ELF-1 (cell line): Measurements from ENCODE around the gene OLIG3.

ENCODE experiments used
- DNase-seq: peaks from one replicate; pipeline ENCODE4 v3.0.0-alpha.2; 2016; ENCODE audit warnings: low read depth, low spot score

The OLIG3 gene

GRCh38 chr6:137494281-137494987 is at the start of gene OLIG3:
Gene OLIG3, minus strand, starts transcription at chr6:137494394. Its CDS starts 224 bp downstream, at chr6:137494170.
- peak; percentile 97 for DNase-seq

DNA sequence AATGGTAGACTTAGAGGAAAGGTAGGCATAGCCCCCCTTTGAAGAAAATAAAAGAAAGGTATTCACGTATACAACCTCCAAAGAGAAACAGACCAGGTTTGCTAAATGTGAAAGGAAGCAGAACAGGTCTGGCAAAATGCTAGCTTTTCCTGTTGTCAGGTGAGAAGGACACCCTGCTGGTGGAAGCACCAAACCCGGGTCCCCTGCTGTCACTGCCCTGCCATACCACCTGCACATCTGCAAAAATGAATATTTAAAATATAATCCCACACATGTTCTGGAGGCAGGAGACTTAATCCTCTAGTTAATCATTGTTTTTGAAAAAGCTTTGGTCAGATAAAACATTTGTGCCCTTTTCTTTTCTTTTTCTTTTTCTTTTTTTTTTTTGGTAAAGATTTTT is 48.9 kb upstream of the OLIG3 start:
- no peak for DNase-seq

DNA sequence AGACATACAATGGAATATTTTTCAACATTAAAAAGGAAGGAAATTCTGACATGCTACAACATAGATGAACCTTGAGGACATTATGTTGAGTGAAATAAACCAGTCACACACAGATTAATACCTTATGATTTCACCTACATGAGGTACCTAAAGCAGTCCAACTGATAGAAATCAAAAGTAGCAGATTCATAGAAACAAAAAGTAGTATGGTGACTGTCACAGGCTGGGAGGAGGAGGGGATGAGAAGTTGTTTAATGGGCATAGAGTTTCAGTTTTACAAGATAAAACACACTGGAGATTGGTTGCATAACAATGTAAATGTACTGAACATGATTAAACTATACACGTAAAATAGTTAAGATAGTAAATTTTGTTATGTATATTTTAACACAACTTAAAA is 48.5 kb upstream of the OLIG3 start:
- no peak for DNase-seq

DNA sequence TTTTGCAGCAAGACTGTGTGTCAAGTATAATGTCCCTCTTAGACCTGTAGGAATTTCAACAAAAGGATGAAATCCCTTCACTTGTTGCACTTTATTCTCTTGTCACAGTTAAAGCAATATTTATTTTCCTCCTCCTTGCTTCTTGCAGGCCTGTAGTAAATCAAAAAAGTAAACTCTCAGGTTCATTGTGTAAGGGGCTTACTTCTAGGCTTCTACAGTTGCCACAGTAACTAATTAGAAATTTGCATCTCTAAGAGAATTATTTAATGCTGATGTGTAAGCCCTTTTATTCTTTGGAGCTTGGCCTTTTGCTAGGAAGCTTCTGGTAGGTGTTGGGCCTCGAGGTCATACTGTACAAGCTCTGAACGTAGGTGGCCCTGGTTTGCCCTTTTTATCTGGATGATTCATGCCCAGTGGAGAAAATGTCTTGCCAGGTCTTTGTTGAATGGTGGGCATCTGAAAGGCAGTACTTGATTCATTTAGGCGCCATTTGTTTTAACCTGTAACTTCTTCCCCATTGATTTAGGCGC is 47.4 kb upstream of the OLIG3 start:
- no peak for DNase-seq

DNA sequence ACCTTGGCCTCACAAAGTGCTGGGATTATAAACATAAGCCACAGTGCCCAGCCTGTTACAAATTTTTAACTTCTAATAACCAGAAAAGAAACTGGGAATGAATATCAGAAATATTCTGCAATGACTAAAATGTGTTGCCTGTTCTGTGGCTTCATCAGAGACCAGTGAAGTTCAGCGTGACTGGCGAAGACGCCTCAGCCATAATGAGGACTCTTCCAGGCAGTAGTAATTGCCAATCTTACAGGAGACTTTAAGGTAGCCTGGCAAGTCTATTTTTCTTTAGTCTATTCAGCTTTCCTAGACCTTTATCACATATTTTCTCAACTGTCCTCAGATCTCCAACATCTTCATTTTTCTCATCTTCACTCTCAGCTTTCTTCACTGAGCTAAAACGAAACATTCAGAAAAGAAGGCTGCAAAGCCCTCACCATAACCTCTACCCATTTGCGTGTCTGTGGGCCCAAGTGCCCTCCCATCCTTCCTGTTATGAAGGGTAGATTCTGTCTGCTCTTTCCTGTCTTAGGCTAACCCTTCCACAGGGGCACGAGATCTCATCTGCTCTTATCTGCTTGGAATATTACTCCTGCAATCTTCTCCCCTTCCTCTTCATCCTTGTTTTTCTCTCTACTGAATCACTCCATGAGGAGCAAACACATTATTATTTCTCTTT is 42.0 kb upstream of the OLIG3 start:
- DNase-seq, result no peak

GRCh38 chr6:137531376-137532092 is 37.3 kb upstream of the OLIG3 start:
- DNase-seq, result no peak

GRCh38 chr6:137530404-137530803 is 36.2 kb upstream of the OLIG3 start:
- no peak for DNase-seq

GRCh38 chr6:137522831-137523230 is 28.6 kb upstream of the OLIG3 start:
- no peak for DNase-seq

DNA sequence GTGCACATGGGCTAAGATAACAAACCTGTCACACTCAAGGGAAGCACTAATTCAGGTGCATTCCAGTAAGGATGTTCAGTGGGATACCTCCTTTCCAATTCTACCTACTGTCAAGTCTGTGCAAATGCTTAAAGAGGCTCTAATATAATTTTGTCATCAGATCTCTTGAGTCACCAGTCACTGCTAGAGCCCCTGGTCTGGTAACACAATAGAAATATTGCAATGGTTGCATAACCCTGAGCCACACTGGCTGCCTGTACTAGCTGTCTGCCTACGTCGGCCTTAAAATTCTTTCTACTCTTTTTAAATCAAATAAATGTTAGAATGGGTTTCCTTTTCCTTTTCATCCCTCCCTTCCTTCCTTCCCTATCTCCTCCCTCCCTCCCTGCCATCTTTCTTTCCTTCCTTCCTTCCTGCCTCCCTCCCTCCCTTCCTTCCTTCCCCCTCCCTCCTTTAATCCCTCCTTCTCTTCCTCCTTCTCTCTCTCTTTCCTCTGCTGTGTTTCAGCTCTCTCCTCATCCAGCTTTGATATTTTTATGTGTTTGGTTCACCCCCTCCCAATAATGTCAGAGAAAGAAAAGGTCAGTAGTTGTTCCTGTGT is 28.1 kb upstream of the OLIG3 start:
- no peak for DNase-seq

DNA sequence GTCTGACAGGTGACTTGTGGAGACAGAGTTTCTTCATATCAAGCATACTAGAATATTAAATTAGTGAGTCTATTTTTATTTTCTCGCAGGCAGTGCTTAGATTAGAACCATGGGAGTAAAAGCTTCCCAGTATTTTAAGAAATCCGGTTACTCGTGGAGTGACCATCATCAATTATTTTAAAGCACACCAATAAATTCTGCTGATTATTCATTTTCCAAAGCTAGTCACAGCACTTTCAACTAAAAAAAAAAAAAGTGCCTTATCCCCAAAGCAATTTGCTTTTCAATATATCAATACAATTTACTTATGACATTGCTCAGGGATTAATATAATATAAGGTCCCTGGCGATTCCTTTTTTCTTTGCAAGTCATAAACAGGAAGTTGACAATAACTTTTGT is 26.3 kb upstream of the OLIG3 start:
- no peak for DNase-seq

DNA sequence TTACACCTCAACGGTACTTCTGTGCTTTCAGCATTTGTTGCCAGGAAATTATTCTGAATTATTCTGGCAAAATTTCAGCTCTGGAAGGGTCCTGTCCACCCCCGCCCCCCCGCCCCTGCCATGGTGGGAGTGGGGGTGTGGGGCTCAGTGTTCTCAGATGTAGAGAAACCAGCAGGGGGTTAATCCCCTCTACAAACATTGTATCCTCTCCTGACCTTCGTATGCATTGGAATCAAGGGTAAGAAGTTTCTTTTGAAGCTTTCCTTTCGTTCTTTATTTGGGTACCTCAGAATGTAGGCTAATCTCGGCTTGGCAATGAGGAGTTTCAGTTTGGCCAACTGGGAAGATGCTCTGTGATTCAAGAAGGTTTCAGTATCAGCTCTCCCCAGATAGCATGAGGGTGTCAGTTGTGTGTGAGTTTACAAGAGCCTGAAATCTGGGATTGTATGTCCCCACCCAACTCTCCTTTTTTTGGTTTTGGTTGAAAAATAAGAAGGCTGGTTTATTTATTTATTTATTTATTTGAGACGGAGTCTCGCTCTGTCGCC is 25.5 kb upstream of the OLIG3 start:
- no peak for DNase-seq

DNA sequence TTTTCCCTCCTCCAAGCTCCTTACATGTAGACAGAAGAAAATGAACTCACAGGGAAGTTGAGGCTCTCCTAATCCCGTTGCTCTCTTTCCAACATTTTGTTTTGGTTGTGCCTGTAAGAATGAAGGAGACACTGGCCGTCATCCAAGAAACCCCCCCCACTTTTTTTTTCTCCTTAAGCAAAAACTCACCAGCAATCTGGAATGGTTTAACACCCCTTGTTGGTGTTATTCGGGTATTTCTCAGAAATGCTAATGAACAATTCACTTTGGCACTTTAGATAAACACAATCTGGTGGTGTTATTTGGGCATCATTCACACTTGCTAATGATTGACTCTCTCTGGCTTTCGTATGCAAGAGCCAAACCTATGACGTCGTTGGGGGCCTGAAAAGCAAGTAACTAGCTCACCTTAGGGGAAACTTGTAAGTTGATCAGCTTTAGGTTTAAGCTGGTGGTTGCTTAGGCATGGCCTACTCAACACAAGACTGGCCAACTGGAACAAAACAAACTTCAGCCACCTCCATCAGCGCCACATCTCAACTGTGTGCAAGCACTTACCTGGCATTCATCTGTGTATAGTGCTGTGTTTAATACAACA is 24.3 kb upstream of the OLIG3 start:
- peak; percentile 60 for DNase-seq

DNA sequence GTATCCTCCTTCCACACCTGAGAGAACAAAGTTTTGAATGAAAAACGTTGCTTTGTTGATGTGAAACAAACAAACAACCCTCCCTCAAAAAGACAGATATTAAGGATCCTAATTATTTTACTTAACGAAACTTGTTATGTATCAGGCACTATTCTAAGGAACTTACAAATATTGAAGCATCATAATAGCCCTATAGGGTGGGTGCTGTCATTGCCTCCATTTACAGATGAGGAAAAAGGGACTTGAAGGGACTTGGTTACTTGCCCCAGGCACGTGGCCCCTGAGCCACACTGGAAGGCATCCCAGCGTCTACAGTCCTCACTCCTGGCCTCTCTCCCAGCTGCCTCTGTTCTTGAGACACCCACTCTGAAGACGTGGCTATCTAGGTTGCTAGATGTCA is 20.2 kb upstream of the OLIG3 start:
- no peak for DNase-seq

DNA sequence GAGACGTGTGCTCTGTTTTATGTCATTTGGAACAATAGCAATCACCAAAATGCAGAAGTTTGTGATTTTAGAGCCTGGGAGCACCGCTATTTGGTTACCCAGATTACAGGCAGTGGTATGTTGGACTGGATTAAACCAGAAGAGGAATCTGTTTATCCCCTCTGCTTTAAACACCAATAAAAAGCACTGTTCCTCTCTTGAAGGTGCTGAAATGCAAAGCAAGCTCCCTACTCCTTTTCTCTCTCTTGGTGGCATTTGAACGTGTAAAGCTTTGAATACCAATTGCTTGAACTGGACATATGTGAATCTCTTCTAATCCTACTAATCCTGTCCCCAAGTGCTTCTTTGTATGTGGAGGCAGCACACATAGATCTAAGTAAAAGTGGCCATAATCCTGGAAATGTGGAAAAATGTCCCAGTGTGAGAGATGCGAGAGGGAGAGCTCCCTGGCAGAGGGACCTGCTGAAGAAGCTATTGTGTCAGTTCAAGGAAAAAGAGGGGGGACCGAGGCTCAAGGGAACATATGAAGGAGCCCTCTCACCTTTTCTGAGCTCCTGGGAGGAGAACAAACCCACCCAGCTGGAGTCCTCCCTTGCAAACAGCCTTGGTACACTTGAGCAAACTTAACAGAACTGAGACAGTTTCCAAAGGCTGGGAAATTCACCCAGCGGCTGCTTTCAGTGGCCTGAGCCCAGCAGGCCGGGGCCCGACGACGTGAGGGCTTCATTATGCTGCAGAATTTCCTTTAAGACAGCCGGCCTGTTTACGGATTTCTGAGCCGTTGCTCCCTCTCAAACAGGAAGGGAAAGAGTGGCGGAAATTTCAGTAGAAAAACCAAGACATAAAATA is 18.8 kb upstream of the OLIG3 start:
- DNase-seq, result peak; percentile 56

DNA sequence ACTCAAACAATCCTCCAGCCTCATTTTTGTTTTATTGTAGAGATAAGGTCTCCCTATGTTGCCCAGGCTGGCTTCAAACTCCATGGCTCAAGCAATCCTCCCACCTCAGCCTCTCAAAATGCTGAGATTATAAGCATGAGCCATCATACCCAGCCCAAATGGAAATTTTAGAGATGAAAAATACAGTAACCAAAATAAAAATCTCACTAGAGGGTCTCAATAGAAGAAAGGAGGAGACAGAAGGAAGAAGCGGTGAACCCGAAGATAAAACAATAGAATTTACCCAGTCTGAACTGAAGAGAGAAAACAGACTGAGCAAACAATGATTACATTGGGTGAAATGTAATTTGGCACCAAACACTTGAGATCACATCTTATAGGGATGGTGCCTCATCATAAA is 16.7 kb upstream of the OLIG3 start:
- DNase-seq, result no peak

- DNase-seq, result no peak
These were observed 4.4 kb upstream of the OLIG3 start for GRCh38 chr6:137498481-137499190.

GRCh38 chr6:137497721-137498463 is 3.7 kb upstream of the OLIG3 start:
- peak; percentile 62 for DNase-seq

DNA sequence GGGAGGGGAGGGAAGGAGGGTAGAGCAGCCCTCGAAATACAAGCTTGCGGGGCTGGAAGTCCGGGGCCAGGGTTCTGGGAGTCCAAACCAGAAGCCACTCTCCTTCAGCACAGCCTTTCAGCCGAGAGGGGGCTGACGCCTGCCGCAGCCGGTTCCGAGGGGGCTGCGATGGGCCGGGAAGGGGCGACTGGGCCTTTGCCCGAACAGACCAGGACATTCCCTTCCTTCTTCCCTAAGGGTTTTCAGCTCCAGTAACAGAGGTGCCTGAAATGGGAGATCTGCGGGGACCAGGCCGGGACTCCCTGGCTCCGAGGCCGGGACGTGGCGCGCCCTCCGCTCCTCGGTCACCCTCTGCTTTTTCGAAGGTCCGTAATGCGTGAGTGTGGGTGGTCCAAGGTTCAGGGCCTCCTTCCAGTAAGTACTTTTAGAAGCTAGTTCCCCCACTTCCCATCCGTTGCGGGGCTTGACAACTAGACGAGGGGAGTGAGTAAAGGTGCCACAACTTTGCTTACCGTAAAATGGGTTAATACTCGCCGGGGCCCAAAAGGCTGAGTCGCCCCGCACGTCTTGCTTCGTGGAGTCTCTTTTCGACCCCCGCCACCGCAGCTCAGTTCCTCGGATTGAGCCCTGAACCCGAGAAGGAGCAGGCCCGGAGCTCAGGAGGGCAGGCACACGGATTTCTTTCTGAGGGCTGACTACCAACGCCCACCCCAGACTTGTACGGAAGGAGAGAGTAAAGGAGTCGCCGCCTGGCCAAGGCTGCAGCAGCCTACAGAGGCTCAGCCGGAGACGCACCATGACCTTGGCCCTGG is 2.9 kb upstream of the OLIG3 start:
- peak; percentile 70 for DNase-seq
